Daoy (cell line): Measurements from ENCODE around the gene GALNT18. TPM values are rescaled to one million over a fixed set of nuclear protein-coding genes. Genes with fewer than 3 reads are reported as not detected.
"Not testable (repeated sequence)": the region's sequence is repeated elsewhere in the genome, so short reads cannot be mapped to it uniquely, and the experiment has no call there.

Experiments
- DNase-seq: peaks from one replicate; pipeline ENCODE4 v3.0.0-alpha.2; 2015; ENCODE audit warnings: low read depth
- total RNA-seq: library from RNA; depleted of rRNA; stranded (reverse); fragments of >200 nt; shearing (Covaris generic); gene quantifications from 2 replicates; pipeline ENCODE4 v1.2.3, GENCODE V29; 2014

Gene GALNT18
- total RNA-seq, 1 experiment from 2014 or later: 5.9 TPM

DNA sequence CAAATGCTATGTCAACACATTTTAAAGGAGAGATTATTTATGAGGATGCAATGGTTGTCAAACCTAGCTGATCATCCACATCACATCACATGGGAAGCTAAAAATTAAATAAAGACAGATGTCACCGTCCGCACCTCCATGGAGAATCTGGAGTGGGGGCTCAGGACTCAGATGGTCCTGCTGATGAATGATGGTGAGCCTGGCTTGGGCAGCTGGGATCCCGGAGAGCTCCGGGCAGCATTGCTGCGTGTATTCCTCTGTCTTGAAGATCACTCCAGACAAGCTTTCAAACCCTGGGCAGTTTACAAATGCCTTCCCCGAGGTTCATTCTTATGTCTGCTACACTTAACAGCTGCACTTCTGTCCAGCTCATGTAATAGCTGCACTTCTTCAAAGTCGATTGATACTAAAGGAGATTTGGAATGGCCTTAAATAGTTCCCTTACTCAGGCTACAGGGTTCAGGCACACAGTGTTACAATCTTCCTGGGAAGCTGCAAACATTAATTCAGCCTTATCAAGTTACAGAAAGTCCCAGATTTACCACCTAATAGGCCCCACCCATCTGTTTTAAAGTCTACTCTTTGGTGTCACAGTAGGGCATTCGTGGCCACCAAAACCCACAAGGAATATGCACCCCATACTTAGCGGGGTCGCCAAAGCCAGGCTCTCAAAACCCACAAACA, 234.0 kb downstream of the GALNT18 start:
- no peak for DNase-seq

DNA sequence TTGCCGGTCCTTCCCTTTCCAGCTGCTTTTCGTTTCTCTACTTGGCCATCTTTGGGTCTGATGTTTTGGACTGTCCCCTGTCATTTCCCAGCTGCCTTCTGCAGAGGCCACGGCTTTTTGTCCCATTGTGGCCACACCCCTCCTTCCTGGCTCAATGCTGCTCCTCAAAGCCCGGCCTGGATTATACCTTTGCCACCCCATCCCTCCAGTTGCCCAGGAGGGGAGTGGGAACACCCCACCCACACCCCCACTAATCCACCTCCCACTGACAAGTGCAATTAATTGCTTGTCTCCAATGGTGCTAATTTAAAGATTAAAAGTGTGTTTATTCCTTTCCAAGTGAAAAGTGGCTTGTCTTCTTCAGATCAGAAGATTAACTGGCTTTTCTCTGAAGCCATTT, 234.6 kb downstream of the GALNT18 start:
- no peak for DNase-seq

DNA sequence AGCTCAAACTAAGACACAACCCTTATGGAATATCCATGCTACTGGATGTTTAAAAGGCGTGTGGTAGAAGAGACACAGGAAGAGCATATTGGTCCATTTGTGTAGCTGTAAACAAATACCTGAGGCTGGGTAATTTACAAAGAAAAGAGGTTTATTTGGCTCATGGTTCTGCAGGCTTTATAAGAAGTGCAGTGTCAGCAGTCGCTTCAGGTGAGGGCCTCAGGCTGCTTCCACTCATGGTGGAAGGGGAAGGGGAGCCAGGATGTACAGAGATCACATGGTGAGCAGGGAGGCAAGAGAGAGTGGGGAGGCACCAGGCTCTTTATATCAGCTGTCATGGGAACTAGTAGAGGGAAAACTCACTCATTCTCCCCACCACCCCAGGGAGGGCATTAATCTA, 237.0 kb downstream of the GALNT18 start:
- DNase-seq: no peak

- DNase-seq: no peak
These were observed 237.8 kb downstream of the GALNT18 start for GRCh38 chr11:11383995-11384394.

DNA sequence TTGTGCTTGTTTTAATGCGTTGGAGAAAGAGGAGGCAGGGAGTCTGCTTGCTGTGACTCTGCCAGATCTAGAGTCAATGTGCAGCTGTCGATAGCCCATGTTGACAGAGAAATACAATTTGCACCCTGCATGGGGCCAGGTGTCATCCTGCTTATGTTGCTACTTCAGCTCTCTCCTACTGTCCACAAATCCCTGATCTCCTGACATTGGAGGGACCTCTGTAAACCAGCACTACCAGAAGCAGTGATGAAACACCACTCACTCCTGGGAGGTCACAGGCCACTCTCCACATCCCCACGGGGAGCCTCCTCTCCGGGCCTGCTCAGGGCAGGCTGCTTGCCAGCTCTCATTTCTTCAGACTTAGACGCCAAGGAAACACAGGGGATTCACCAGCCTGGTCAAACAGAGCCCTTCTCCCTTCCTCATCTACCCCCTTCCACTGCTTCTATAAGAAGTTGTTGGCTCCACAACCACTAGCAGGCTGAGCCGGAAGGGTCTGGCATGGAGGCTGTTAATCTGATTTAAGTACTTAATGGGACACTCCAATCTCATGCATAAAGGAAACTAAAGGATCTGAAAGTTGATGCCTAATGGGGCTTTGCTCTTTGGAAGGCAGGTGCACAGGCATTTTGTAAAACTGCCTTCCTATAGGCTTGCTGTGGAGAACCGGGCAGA, 238.8 kb downstream of the GALNT18 start:
- DNase-seq: no peak

DNA sequence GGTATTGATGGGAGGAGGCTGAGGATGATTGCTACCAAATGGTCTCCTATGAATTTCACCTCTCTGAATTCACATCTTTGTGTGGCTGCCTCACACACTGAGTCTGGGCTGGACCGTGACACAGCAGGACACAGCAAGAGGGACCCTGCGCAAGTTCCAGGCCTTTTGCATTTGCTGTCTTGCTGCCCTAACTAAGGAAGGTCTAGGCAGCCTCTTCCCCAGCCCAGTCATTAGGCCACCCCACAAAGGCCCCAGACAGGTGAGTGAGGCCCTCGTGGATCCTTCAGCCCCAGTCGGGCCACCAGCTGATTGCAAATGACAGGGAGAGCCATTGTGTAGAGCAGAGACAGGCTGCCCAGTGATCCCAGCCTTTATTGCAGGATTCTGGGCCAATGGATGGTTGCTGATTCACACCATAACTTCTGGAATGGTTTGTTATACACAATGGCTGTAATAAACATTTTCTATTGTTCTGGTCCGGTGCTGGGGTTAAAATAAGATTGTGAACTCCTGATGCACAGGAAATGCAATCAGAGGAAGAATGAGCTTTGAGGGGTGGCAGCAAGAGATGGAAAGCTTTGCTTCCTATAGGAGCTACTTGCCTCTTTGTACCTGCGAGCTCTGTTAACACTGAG, 240.2 kb downstream of the GALNT18 start:
- no peak for DNase-seq

GRCh38 chr11:11380883-11381282, 240.9 kb downstream of the GALNT18 start:
- no peak for DNase-seq

GRCh38 chr11:11380340-11380739, 241.5 kb downstream of the GALNT18 start:
- no peak for DNase-seq

DNA sequence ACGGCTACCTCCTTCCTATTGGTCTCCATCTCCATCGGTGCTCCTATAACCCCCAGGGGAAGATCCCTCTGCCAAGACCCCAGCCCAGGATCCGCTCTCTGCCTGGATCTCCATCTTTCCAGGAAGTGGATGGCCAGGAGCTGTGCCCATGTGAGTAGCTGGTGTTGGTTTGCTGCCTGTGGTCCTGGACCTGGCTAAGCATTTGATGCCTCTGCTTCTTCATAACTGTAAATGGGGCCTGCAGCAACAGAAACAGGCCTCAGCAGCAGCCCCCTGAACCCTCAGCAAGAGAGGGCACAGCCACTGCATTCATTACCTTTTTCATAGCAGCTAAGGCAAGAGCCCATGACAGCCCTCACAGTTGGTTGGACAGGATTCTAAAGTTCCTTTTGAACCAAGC, 242.1 kb downstream of the GALNT18 start:
- no peak for DNase-seq

DNA sequence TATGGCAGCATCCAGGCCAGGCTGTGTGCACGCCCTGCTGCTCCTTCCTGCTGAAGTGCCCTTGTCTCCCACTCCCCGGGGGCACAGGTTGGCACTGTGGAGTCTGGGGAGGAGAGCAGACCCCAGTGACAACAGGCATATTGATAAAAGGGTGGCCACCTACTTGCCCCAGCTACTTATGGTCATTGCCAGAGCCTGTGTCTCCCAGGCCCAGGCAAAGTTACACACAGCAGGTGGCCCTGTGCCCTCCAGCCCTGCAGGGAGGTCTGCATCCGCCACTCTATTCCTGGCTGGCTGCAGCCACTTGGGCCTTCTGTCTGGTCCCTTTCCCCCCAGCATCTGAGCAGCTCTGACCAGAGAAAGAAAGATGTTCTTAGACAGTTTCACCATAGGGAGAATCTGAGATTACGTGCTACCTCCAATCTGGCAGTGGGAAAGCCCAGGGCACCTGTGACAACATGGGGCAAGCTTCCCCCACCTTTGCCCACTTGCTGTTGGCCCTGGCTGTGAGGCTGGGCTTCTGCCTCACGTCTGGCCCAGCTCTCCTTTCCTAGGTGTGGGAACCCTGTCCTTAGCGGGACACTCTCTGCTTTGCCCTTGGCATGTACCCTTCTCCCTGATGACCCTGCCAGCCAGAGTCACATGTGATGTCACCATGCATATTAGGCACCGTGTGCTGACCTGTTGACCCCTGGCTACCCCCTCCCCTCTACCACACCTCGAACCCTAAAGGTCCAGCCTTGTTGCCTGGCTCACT, 243.4 kb downstream of the GALNT18 start:
- no peak for DNase-seq

- DNase-seq: no peak
These were observed 247.3 kb downstream of the GALNT18 start for GRCh38 chr11:11374358-11375148.

- DNase-seq: no peak
These were observed 247.9 kb downstream of the GALNT18 start for GRCh38 chr11:11373934-11374333.

GRCh38 chr11:11372461-11372860, 249.3 kb downstream of the GALNT18 start:
- DNase-seq: no peak

GRCh38 chr11:11370962-11371303, 250.9 kb downstream of the GALNT18 start:
- no peak for DNase-seq

GRCh38 chr11:11370255-11370961, 251.4 kb downstream of the GALNT18 start:
- no peak for DNase-seq

GRCh38 chr11:11366793-11367192, 255.0 kb downstream of the GALNT18 start:
- no peak for DNase-seq

GRCh38 chr11:11363674-11364073, 258.1 kb downstream of the GALNT18 start:
- no peak for DNase-seq

DNA sequence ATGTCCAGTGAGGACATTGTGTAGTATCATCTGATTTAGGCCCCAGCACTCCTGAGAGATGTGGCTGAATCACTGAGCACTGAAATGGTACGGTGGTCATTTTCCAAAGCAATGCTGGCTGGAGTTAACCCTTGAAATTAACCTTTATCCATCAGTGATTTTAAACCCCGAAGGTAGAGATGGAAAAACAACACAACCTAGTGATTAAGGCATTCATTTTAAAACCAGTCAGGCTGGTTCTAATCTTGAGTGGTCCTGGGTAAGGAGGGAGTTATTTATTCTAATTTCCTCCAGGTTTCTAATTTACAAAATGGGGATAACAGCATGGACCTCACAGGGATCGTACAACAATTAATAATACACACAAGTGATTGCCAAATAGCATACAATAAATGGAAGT, 262.2 kb downstream of the GALNT18 start:
- DNase-seq: no peak

DNA sequence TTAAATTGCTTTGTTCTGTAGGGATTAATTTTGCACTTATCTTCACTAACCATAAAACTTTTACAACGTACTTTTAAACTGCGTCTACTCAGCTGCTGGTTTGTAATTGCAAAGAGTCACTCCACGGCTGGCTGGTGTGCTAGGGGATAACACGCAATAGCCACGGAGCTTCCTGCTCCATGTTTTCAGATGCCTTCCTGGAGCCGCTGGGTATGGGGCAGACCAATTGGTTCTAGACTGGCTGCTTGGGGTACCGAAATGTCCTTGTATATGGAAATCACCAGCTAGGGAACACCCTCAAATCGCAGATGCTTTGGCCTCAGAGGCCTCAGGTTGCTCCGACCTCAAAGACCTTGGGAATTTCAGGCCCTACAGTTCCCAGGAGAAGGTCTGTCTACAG, 265.0 kb downstream of the GALNT18 start:
- DNase-seq: no peak

- not testable (repeated sequence) for DNase-seq
These were observed 268.9 kb downstream of the GALNT18 start, which contains the start of gene CSNK2A3 for GRCh38 chr11:11352878-11353277. Gene CSNK2A3 (minus strand): TSS chr11:11353250. CDS start chr11:11353119, 131 bp downstream.

DNA sequence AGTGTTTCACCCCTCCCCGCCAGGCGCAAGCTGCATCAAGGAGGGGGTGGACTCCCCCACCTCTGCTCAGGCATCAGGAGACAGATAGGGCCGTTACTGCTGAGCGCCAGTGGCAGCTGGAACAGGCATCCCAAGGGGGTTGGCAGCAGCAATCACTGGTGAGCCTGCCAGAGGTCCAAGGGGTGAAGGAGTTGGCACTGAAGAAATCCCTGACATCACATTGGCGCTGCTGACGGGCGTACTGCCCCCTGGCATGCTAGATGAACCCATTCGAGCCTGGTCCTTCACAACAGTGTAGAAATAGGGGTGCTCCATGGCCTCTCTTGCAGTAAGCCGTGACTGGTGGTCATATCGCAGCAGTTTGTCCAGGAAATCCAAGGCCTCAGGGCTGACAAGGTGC, 270.0 kb downstream of the GALNT18 start:
- not testable (repeated sequence) for DNase-seq
